Caco-2 (cell line): ENCODE measurements around the gene RAB9B. TPM values are rescaled to one million over a fixed set of nuclear protein-coding genes. Genes with fewer than 3 reads are reported as not detected.
A peak's percentile ranks its signal among the peaks of the same experiment; 100 is the strongest.
"Not testable (repeated sequence)": the region's sequence is repeated elsewhere in the genome, so short reads cannot be mapped to it uniquely, and the experiment has no call there.

Experiments
- BruUV-seq: library from RNA; stranded (reverse); fragments of 400-500 nt; replicated peaks from 2 replicates; lab custom pipeline; 2021; lab: Mats Ljungman, UMichigan
- CTCF ChIA-PET: fragments of 300-600 bp; sonication (Branson Sonifier 250); formaldehyde crosslinking; loops from one replicate; lab custom pipeline; 2022; ENCODE audit warnings: antibody characterized with exemption; lab: Charles Lee
- POLR2A ChIA-PET: fragments of 300-600 bp; sonication (Branson Sonifier 250); formaldehyde crosslinking; loops from one replicate; lab custom pipeline; 2022; ENCODE audit warnings: antibody characterized with exemption; lab: Charles Lee
- DNase-seq, 2 experiments: peaks; one replicate each; pipeline versions ENCODE4 v3.0.0 to v3.0.0-alpha.2; 2020 to 2022
- H3K27me3 ChIP-seq: replicated peaks from 2 replicates; pipeline ENCODE4 v1.6.0; 2011; ENCODE audit warnings: low read length; ENCODE audit not compliant: control insufficient read depth, insufficient read depth
- H3K36me3 ChIP-seq: 2 replicates; pipeline ENCODE4 v1.5.1; 2011; ENCODE audit warnings: low read length; ENCODE audit not compliant: control insufficient read depth, insufficient read depth
- H3K4me1 ChIP-seq: fragments of 250-450 bp; sonication (Bioruptor Pico); 2 replicates; pipeline ENCODE4 v1.5.1; 2020; ENCODE audit warnings: mild to moderate bottlenecking
- H3K4me3 ChIP-seq: 2 replicates; pipeline ENCODE4 v1.5.1; 2011; ENCODE audit warnings: low read depth, mild to moderate bottlenecking, control low read depth, low read length
- H3K9me3 ChIP-seq: fragments of 250-450 bp; sonication (Bioruptor Pico); 2 replicates; pipeline ENCODE4 v1.5.1; 2020; ENCODE audit warnings: mild to moderate bottlenecking, moderate library complexity
- H3K27ac Mint-ChIP-seq: one replicate; pipeline ENCODE4 v1.8.0; 2022; ENCODE audit warnings: mixed read lengths; ENCODE audit not compliant: unreplicated experiment
- H3K27me3 Mint-ChIP-seq: one replicate; pipeline ENCODE4 v1.8.0; 2022; ENCODE audit warnings: mixed read lengths; ENCODE audit not compliant: insufficient read depth, unreplicated experiment
- H3K36me3 Mint-ChIP-seq: one replicate; pipeline ENCODE4 v1.8.0; 2022; ENCODE audit warnings: mild to moderate bottlenecking, mixed read lengths; ENCODE audit not compliant: insufficient read depth, unreplicated experiment
- H3K4me1 Mint-ChIP-seq: one replicate; pipeline ENCODE4 v1.8.0; 2022; ENCODE audit warnings: low read depth, mixed read lengths; ENCODE audit not compliant: unreplicated experiment
- H3K4me3 Mint-ChIP-seq: one replicate; pipeline ENCODE4 v1.8.0; 2022; ENCODE audit warnings: mild to moderate bottlenecking, moderate library complexity, mixed read lengths; ENCODE audit not compliant: unreplicated experiment
- H3K9me3 Mint-ChIP-seq: one replicate; pipeline ENCODE4 v1.8.0; 2022; ENCODE audit warnings: mixed read lengths; ENCODE audit not compliant: unreplicated experiment
- intact Hi-C: fragments of 100-400 bp; cut with micrococcal nuclease; formaldehyde crosslinking; loops from one replicate; pipeline ENCODE4 v1.10.0; 2022; ENCODE audit not compliant: unreplicated experiment
- total RNA-seq: library from RNA; stranded (reverse); gene quantifications from 2 replicates; pipeline ENCODE4 v1.2.3, GENCODE V29; 2022
- TF ChIP-seq, protein P1 (sequence below), 2 experiments: fragments of 200-600 bp in 1 of 2; IDR thresholded peaks; 1 replicate in 1 of 2; 2 replicates in 1 of 2; pipeline versions ENCODE4 v1.5.1 to v1.8.0; 2011 to 2022; ENCODE audit warnings: antibody characterized with exemption in 1 of 2, control low read depth in 1 of 2, inconsistent platforms in 1 of 2, low read depth in 1 of 2, low read length in 1 of 2, mild to moderate bottlenecking in 1 of 2, moderate library complexity in 1 of 2; ENCODE audit not compliant: insufficient read depth in 1 of 2, severe bottlenecking in 1 of 2, unreplicated experiment in 1 of 2

The RAB9B gene
- total RNA-seq, 1 experiment from 2014 or later: 1.6 TPM

- ChIA-PET CTCF (no interaction called here), POLR2A (interaction anchor here (0.6 kb wide), 1 partner anchor 128 kb away, joined by 5 read pairs; no protein-coding TSS in a partner anchor)
- Mint-ChIP-seq H3K9me3 (no peaks in the 10 kb centered on the region), H3K27ac (no peak overlapping the region), H3K4me3 (no peak overlapping the region), H3K27me3 (no peaks in the 10 kb centered on the region), H3K4me1 (peaks cover 8% of the 10 kb centered on the region), H3K36me3 (peaks cover 6% of the 10 kb centered on the region)
- Histone ChIP-seq H3K36me3 (no peaks in the 10 kb centered on the region), H3K27me3 (no peaks in the 10 kb centered on the region), H3K4me3 (no peak overlapping the region), H3K9me3 (no peaks in the 10 kb centered on the region), H3K4me1 (0 out of 2 replicates have a peak, but pooled peaks cover 5% of the 10 kb centered on the region)
- TF ChIP-seq, protein P1, sequence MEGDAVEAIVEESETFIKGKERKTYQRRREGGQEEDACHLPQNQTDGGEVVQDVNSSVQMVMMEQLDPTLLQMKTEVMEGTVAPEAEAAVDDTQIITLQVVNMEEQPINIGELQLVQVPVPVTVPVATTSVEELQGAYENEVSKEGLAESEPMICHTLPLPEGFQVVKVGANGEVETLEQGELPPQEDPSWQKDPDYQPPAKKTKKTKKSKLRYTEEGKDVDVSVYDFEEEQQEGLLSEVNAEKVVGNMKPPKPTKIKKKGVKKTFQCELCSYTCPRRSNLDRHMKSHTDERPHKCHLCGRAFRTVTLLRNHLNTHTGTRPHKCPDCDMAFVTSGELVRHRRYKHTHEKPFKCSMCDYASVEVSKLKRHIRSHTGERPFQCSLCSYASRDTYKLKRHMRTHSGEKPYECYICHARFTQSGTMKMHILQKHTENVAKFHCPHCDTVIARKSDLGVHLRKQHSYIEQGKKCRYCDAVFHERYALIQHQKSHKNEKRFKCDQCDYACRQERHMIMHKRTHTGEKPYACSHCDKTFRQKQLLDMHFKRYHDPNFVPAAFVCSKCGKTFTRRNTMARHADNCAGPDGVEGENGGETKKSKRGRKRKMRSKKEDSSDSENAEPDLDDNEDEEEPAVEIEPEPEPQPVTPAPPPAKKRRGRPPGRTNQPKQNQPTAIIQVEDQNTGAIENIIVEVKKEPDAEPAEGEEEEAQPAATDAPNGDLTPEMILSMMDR (IDR thresholded peaks at IDR 0.05; ENCODE audit: insufficient read depth in 1 of 2, low read depth in 1 of 2, low read length in 1 of 2, severe bottlenecking in 1 of 2, unreplicated experiment in 1 of 2): no peak
- intact Hi-C loops: no loop called here
- no peak for DNase-seq
- BruUV-seq: no TSS peak
Observed at GRCh38 chrX:103818842-103819619, 13.0 kb downstream of the RAB9B start.

DNA sequence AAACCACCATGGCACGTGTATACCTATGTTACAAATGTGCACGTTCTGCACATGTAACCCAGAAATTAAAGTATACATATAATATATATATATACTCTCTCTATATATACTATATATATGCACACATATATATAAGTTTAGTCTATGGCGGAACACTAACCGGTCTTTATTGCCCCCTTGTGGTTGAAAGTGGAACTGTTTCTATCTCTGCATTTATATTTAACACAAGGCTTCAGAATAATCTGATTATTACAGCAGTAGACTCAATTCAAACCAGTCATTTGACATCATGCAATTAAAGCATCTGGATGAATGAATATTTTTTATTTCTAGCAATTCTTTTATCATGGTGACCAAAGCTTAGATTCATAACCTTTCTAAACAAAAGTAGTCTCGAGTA lies 14.6 kb downstream of the RAB9B start:
- POLR2A ChIA-PET: no interaction called here
- Mint-ChIP-seq H3K9me3 (no peaks in the 10 kb centered on the region), H3K36me3 (peaks cover 6% of the 10 kb centered on the region), H3K4me1 (peaks cover 8% of the 10 kb centered on the region), H3K4me3 (no peak overlapping the region), H3K27ac (no peak overlapping the region), H3K27me3 (no peaks in the 10 kb centered on the region)
- BruUV-seq: no TSS peak
- Histone ChIP-seq H3K4me1 (peaks cover 8% of the 10 kb centered on the region; the same call in 1 of the 2 replicates), H3K27me3 (no peaks in the 10 kb centered on the region), H3K36me3 (no peaks in the 10 kb centered on the region), H3K9me3 (no peaks in the 10 kb centered on the region), H3K4me3 (no peak overlapping the region)
- DNase-seq: peak in 1 of 2 experiments; percentile 54
- TF ChIP-seq, protein P1 (IDR thresholded peaks at IDR 0.05; ENCODE audit: insufficient read depth in 1 of 2, low read depth in 1 of 2, low read length in 1 of 2, severe bottlenecking in 1 of 2, unreplicated experiment in 1 of 2): peak in 1 of 2 experiments; percentile 23
- CTCF ChIA-PET: no interaction called here
- intact Hi-C loops: loop anchor here (1.0 to 2.0 kb wide), 2 partner anchors 107 to 128 kb away; partner anchors contain the start of gene TMEM31

GRCh38 chrX:103817101-103817500 lies 15.0 kb downstream of the RAB9B start:
- H3K9me3 ChIP-seq, POLR2A ChIA-PET: not testable (repeated sequence)

More at GRCh38 chrX:103817101-103817500, 15.0 kb downstream of the RAB9B start:
- not testable (repeated sequence) for H3K4me1 Mint-ChIP-seq, DNase-seq, H3K36me3 ChIP-seq, H3K4me3 ChIP-seq, H3K27me3 Mint-ChIP-seq, H3K4me3 Mint-ChIP-seq, BruUV-seq, H3K27me3 ChIP-seq, H3K27ac Mint-ChIP-seq, H3K36me3 Mint-ChIP-seq, H3K9me3 Mint-ChIP-seq
- peaks cover 12% of the 10 kb centered on the region; the same call in 1 of the 2 replicates for H3K4me1 ChIP-seq
- CTCF ChIA-PET: interaction anchor here (0.7 kb wide), 1 partner anchor 126 kb away, joined by 4 read pairs; no protein-coding TSS in a partner anchor
- intact Hi-C loops: loop anchor here (1.0 to 2.0 kb wide), 2 partner anchors 106 to 128 kb away; partner anchors contain the start of gene TMEM31
